ENCODE data around the gene ADCY2. TPM values are rescaled to one million over a fixed set of nuclear protein-coding genes. Genes with fewer than 3 reads are reported as not detected.
A peak's percentile ranks its signal among the peaks of the same experiment; 100 is the strongest.

Gene ADCY2
- total and polyA plus RNA-seq, 2 experiments from 2014 or later, result 23.8 to 74.9 TPM

DNA sequence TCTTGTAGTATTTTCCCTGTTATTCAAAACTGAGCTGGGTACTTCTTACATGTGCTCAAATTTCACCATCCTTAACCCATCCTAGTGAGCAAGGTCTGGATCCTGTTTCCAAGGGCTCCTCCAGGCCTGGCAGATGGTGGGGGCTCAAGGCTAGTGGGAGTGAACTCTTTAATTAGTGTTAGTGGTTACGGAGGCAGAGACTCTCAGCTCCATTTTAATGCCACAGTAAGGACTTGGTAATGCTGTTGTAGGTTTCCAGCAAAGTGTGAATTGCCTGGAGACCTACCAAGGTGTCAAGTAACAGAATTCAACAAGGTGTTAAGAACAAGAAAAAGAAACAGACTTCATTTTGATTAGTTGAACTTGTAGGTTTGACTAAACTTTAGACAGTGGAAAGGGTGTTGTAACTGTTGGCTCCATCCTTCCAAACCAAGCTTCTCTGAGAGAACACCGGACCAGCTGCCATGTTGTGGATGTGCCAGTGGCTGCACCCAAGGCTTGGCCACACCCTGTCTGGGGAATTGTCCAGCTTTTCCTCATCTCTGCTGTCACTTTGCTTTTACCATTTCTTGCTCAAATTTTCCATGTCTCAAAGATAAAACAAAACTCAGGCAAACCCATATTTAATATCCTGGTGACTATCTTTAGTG lies 98.7 kb downstream of the ADCY2 start:
- Histone ChIP-seq H3K9me2 (ENCODE audit: insufficient read depth) (no peaks in the 10 kb centered on the region), H3K79me2 (replicated peaks; ENCODE audit: insufficient read depth) (peaks cover 93% of the 10 kb centered on the region), H3K4me2 (peak overlapping the region; percentile 5; the same call in 1 of the 2 replicates), H3K36me3 (ENCODE audit: insufficient read depth) (no peaks in the 10 kb centered on the region), H2AFZ (no peak overlapping the region), H3K27me3 (ENCODE audit: insufficient read depth) (no peaks in the 10 kb centered on the region), H3K4me3 (no peak overlapping the region), H4K20me1 (replicated peaks; ENCODE audit: insufficient read depth) (peaks cover 20% of the 10 kb centered on the region), H3K27ac (ENCODE audit: low read depth) (0 out of 2 replicates have a peak overlapping the region, but pooled peaks have one; percentile 29), H3K4me1 (ENCODE audit: insufficient read depth) (peaks cover 44% of the 10 kb centered on the region), H3F3A (replicated peaks; ENCODE audit: low read depth) (no peaks in the 10 kb centered on the region)
- H3K9me3 Mint-ChIP-seq, result peaks cover 2% of the 10 kb centered on the region; the same call in 1 of the 3 replicates
- peaks cover 9% of the 10 kb centered on the region for H3K4me1 Mint-ChIP-seq
- no peak overlapping the region for H3K4me3 Mint-ChIP-seq
- TF ChIP-seq EZH2 (IDR thresholded peaks at IDR 0.05; ENCODE audit: low read depth, unreplicated experiment) (no peak), NANOG (IDR thresholded peaks at IDR 0.05; ENCODE audit: borderline replicate concordance) (no peak), EZH2phosphoT487 (IDR thresholded peaks at IDR 0.05; ENCODE audit: unreplicated experiment) (no peak), POLR2AphosphoS5 (IDR thresholded peaks at IDR 0.05; ENCODE audit: low read depth) (no peak), CREB1 (CRISPR knock-in tag; IDR thresholded peaks at IDR 0.05; ENCODE audit: low read depth) (no peak)
- TF ChIP-seq, protein P1, sequence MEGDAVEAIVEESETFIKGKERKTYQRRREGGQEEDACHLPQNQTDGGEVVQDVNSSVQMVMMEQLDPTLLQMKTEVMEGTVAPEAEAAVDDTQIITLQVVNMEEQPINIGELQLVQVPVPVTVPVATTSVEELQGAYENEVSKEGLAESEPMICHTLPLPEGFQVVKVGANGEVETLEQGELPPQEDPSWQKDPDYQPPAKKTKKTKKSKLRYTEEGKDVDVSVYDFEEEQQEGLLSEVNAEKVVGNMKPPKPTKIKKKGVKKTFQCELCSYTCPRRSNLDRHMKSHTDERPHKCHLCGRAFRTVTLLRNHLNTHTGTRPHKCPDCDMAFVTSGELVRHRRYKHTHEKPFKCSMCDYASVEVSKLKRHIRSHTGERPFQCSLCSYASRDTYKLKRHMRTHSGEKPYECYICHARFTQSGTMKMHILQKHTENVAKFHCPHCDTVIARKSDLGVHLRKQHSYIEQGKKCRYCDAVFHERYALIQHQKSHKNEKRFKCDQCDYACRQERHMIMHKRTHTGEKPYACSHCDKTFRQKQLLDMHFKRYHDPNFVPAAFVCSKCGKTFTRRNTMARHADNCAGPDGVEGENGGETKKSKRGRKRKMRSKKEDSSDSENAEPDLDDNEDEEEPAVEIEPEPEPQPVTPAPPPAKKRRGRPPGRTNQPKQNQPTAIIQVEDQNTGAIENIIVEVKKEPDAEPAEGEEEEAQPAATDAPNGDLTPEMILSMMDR (conservative IDR thresholded peaks at IDR 0.05; ENCODE audit: low read depth in 2 of 2), result no peak
- no peaks in the 10 kb centered on the region for H3K27me3 Mint-ChIP-seq (ENCODE audit: insufficient read depth, low read depth, poor library complexity)
- ATAC-seq (peak; percentile 30; the same call in 2 of the 3 replicates), DNase-seq (ENCODE audit: low spot score) (no peak)
- peak overlapping the region; percentile 34; the same call in 1 of the 2 replicates for H3K27ac Mint-ChIP-seq
- H3K36me3 Mint-ChIP-seq (ENCODE audit: low read depth), result peaks cover 4% of the 10 kb centered on the region

DNA sequence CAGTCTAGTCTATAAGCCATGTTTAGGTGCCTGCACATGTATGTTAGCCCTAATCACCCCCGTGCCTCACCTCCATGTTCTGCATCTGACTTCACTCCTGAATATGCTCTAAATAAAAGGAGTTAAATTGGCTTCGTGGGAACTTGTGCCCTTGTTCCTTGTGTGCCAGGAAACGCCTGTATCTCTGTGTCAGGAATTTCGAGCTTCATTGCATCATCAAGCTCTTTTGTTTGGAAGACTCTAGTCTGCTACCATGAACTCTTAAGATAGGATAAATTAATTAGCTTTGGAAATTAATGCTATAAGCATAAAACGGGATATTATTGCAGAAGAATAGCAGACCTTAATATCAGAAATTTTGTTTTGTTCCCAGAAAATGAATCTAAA lies 99.2 kb downstream of the ADCY2 start:
- H3K79me2 ChIP-seq (replicated peaks; ENCODE audit: insufficient read depth), result peaks cover 87% of the 10 kb centered on the region

More for the DNA sequence above, 99.2 kb downstream of the ADCY2 start:
- ATAC-seq, result no peak
- Histone ChIP-seq H3F3A (replicated peaks; ENCODE audit: low read depth) (no peaks in the 10 kb centered on the region), H3K4me2 (peak overlapping the region; percentile 5; the same call in 1 of the 2 replicates), H3K4me3 (no peak overlapping the region), H2AFZ (no peak overlapping the region), H3K4me1 (ENCODE audit: insufficient read depth) (peaks cover 49% of the 10 kb centered on the region), H3K27ac (ENCODE audit: low read depth) (no peak overlapping the region; the same call in 1 of the 2 replicates), H3K36me3 (ENCODE audit: insufficient read depth) (no peaks in the 10 kb centered on the region), H4K20me1 (replicated peaks; ENCODE audit: insufficient read depth) (peaks cover 16% of the 10 kb centered on the region), H3K9me2 (ENCODE audit: insufficient read depth) (no peaks in the 10 kb centered on the region), H3K27me3 (ENCODE audit: insufficient read depth) (no peaks in the 10 kb centered on the region)
- Mint-ChIP-seq H3K27ac (peak overlapping the region; percentile 34), H3K4me3 (no peak overlapping the region), H3K4me1 (peaks cover 12% of the 10 kb centered on the region), H3K36me3 (ENCODE audit: low read depth) (no peaks in the 10 kb centered on the region), H3K9me3 (no peaks in the 10 kb centered on the region), H3K27me3 (ENCODE audit: insufficient read depth, low read depth, poor library complexity) (no peaks in the 10 kb centered on the region)
- DNase-seq (ENCODE audit: low spot score), result no peak
- no peak for TF ChIP-seq POLR2AphosphoS5 (IDR thresholded peaks at IDR 0.05; ENCODE audit: low read depth)
- no peak for TF ChIP-seq CREB1 (CRISPR knock-in tag; IDR thresholded peaks at IDR 0.05; ENCODE audit: low read depth)
- TF ChIP-seq, protein P2, sequence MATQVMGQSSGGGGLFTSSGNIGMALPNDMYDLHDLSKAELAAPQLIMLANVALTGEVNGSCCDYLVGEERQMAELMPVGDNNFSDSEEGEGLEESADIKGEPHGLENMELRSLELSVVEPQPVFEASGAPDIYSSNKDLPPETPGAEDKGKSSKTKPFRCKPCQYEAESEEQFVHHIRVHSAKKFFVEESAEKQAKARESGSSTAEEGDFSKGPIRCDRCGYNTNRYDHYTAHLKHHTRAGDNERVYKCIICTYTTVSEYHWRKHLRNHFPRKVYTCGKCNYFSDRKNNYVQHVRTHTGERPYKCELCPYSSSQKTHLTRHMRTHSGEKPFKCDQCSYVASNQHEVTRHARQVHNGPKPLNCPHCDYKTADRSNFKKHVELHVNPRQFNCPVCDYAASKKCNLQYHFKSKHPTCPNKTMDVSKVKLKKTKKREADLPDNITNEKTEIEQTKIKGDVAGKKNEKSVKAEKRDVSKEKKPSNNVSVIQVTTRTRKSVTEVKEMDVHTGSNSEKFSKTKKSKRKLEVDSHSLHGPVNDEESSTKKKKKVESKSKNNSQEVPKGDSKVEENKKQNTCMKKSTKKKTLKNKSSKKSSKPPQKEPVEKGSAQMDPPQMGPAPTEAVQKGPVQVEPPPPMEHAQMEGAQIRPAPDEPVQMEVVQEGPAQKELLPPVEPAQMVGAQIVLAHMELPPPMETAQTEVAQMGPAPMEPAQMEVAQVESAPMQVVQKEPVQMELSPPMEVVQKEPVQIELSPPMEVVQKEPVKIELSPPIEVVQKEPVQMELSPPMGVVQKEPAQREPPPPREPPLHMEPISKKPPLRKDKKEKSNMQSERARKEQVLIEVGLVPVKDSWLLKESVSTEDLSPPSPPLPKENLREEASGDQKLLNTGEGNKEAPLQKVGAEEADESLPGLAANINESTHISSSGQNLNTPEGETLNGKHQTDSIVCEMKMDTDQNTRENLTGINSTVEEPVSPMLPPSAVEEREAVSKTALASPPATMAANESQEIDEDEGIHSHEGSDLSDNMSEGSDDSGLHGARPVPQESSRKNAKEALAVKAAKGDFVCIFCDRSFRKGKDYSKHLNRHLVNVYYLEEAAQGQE (IDR thresholded peaks at IDR 0.05; ENCODE audit: unreplicated experiment), result no peak
- no peak for TF ChIP-seq ZNF331 (CRISPR knock-in tag; IDR thresholded peaks at IDR 0.05; ENCODE audit: low read depth)
- TF ChIP-seq, protein P1 (conservative IDR thresholded peaks at IDR 0.05; ENCODE audit: low read depth in 2 of 2), result no peak

All from GM23338 (cell line).